GM20431 (cell line): ENCODE results near the gene NKX2-1.
"Not testable (repeated sequence)": the region's sequence is repeated elsewhere in the genome, so short reads cannot be mapped to it uniquely, and the experiment has no call there.

Source experiments
- in situ Hi-C: fragments of 300-500 bp; cut with MseI, MboI; formaldehyde crosslinking; loops from one replicate; pipeline ENCODE4 v1.15.0; 2020; ENCODE audit warnings: low sequenced_read_pairs; ENCODE audit not compliant: unreplicated experiment

Gene NKX2-1

DNA sequence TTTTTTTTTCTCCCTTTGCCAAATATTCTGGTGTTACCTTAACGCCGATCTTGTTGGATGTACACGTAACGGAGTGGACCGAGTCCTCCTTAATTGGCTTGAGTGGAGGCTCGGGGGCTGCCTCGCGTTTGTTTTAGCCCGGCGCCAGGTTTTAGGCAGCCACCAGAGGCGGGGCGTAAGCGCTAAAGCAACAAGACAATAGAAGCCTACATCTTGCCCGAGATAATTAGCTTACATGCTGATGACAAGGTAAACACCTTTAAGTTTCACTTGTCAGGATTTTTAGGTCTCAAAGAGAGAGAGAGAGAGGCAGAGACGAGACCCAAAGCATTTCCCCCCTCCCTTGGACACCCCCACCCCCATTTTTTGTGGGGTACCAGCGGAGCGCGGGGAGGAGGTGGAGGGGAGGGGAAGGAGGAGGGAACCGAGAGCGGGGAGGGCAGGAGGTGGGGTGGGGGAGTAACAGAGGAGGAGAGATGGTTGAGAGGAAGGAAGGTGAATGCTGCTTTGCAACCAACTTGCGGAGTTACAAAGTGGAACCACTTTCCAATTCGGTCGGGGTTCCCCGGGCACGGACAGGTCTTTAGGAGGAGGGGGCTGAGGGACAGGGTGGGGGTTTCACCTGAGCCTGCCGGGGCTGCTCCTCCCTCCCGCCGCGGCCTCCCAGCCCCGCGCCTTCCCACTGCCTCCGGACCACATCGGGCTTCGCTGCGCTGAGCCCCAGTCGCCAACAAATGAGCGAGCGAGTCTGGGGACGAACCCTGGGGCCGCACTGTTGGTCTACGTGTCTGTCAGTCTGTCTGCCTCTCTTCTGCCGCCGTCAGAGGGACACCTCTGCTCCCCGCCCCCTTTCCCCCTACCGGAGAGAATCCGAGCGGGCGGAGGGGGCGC, at the start of gene NKX2-1:
Gene NKX2-1 (minus strand): TSS at position 802 of the 891 bp plus-strand sequence. CDS start 103 bp downstream, at position 699.
- in situ Hi-C loops: no loop called here

DNA sequence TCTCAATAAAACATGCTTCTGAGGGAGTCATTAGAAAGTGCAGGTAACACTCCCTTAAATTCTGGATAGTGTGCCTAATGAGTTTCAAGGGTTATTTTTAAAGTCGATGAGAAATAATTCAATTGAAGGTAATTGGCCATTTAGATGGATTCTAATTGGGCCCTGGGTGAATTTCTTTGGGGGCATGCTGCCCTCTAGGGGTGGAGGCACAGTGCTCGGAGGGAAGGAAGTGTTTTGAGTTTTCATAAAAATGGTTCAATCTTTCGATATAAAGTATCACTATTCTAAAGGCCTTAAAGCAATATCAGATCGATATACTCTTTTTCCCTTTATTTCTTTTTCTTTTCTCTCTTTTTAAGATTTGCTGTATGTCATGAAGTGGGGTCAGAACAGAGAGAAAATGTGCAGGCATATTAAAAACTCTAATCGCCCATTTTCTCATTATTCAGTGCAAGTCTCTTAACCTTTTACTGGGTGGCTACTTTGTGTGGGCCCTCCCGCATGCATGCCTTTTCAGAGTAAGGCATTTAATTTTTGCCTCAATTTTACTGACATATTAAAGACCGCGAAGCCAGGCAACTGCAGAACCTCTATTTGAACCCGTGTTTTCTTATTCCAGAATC, 36.9 kb upstream of the NKX2-1 start:
- in situ Hi-C loops: loop anchor here (25.0 kb wide), 1 partner anchor 380 kb away; no protein-coding TSS in a partner anchor

DNA sequence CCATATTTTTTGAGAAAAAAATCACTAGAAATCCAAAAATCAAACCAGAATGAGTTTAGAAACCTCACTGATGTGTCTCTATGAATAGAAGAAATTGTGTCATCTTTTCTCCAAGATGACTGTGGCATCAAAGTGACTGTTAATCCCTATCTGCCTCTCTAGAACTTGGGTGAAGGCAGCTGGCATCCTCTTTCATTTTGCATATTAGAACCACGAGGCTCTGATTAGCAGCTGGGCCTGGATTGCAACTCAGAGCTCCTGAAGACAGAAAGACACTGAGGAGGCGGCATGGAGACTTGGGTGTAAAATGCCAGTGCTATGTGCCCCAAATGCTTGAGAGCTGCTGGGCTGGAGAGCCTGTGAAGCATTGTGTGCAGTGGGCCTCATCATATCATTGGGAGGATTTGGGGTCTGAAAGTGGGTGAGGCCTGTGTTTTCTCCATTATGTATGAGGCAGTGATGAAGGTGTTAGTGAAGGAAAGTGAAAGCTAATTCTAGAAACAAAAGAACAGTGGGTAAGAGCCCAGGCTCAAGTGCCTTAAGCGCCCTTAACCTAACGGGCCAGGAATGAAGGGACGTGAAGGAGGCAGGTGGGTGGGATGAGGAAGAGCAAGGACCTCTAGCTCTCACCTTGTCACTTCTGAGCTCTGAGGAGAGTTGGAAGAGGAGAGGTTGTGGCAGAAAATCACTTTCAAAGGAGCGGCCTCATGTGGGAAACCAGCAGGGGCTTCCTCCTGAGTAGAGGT, 36.1 kb upstream of the NKX2-1 start:
- in situ Hi-C loops: loop anchor here (25.0 kb wide), 1 partner anchor 381 kb away; no protein-coding TSS in a partner anchor

DNA sequence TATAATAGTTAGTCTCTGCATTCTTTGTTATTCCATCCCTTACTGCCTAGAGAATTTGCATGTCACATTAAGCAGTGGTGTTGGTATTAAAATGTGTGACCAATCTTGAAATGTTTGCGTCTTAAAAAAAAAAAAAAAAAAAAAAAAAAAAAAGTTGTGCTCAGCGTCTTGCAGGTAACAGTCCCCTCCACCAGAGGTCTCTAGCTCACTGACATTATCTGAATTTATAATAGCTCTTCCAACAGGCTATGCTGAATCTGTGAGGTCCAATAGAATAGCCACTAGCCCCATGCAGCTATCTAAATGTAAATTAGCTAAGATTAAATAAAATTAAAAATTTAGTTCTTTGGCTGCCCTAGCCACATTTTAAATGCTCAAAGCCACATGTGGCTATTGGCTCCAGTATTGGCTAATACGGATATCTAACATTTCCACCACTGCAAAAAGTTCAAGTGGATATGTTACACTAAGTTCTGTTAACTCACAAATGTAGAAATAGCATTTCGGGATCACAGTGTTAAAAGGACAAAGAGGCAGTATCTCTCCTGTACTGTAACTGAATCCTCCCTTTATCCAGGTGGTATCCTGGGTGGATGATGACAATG, 33.7 kb upstream of the NKX2-1 start:
- in situ Hi-C loops: loop anchor here (25.0 kb wide), 1 partner anchor 384 kb away; no protein-coding TSS in a partner anchor

DNA sequence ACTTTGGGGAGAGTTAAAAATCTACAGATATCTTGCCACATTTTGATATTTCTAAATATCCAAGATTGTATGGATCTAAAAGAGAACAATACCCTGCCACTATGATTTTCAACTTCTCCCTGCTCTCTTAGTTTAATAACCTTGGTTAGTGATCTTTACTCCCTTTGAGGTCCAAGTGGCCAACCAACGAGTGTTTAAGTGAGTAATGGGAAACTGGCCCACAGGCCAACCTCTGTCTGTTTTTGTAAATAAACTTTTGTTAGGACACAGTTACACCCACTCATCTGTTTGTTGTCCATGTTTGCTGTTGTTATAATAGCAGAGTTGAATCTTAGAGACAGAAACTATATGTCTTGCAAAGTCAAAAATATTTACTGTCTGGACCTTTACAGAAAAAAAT, 30.9 kb upstream of the NKX2-1 start:
- in situ Hi-C loops: loop anchor here (25.0 kb wide), 1 partner anchor 386 kb away; no protein-coding TSS in a partner anchor

DNA sequence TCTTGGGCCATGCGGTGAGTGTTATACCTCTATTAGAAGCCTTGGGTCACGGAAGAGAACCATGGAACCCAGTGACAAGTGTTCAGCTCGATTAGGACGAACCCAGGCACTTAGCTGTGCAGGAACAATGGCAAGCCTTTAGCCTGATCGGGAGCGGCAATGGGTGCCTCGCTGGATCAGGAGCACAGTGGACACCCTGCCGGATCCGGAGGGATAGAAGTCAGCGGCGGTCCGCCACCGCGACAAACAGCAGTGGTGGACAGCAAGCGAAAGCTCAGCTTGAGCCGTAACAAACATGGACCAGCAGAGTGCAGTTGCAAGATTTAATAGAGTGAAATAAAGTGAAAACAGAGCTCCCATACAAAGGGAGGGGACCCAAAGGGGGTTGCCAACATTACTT, 24.2 kb upstream of the NKX2-1 start:
- in situ Hi-C loops: not testable (repeated sequence)

DNA sequence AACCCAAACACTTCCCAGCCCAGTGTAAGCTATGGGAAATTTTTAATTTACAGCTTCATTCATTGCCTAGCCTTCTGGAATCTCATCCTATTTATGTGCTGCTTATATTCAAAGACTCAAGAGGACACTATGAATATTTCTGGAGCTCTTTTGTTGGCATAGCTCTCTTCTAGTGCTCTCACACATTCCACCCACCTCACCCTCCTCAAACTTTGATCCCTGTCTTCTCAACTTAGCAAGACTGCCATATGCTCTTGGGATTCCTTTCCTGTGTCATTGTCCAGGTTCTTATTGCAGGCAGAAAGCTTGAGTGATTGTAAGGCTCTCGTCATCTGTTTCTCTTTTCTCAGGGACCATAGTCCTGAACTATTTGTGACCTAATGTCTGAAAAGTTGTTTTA, 18.0 kb upstream of the NKX2-1 start:
- in situ Hi-C loops: no loop called here

DNA sequence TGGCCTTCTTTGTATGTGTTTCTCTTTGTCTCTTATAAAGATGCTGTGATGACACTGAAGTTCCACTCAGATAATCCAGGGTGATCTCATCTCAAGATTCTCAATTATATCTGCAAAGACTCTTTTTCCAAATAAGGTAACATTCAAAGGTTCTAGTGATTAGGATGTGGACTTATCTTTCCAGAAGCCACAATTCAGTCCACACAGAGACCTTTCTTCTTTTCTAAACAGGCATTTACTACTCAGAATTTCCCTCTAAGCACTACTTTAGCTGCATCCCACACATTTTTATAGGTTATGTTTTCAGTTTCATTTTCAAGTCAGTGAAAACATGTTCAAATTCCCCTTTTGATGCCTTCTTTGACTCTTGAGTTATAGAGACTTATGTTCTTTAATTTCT, 9.0 kb upstream of the NKX2-1 start:
- in situ Hi-C loops: no loop called here

DNA sequence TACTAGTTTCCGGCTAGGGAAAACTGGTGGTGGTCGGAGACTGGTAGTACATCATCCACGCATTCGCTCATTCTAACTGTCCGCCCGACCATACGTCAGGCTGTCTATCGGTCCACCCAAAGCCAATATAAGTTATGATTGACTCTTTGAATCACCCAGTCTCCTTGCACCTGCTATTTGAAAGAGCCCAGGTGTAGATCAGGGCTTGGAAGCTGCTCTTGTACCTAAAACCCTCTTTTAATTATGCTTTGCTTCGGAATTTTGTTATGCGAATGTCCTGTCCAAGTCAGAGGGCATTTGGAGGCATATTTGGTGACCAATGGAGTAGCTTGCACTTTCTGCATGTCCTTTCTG, 5.7 kb upstream of the NKX2-1 start:
- in situ Hi-C loops: no loop called here

DNA sequence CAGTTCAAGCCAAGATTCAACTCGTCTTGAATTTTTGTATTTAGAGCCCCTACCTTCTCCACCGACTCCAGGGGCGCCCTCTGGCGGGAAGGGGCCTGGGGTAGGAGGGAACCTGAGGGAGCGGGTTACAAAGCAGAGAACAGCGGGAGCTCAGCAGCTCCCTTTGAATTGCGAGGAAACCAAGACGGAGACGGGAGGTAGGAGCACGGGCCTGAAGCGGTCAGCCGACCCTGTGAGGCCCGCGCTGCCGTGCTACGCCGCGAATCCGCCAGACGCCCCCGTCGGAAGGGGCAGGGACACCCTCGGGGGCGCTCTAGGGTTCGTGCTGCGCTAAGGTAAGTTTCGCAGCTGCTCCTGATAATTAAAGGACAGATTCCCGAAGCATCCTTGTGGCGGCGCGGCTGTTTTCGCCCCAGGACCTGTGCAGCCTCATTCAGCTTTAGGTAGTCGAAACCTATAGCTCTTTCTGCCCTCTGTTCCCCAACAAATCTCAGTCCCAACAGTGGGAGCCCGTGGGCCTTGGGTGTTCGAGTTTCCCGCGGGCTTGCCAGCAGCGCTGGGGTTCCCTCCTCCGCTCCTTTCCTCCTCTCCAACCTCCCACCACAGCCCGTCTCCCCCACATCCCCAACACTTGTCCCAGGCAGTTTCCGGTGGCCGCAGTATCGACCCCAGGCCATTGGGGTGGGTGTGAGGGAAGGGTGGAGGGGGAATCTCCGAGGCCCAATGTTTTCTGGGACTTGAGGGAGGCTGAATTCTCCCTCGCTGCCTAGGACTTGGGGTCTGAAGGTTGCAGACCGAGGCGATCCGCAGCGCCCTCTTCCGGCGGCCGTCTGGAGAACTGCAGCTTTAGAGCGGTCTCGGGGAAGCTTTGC, 5.1 kb upstream of the NKX2-1 start:
- in situ Hi-C loops: no loop called here

DNA sequence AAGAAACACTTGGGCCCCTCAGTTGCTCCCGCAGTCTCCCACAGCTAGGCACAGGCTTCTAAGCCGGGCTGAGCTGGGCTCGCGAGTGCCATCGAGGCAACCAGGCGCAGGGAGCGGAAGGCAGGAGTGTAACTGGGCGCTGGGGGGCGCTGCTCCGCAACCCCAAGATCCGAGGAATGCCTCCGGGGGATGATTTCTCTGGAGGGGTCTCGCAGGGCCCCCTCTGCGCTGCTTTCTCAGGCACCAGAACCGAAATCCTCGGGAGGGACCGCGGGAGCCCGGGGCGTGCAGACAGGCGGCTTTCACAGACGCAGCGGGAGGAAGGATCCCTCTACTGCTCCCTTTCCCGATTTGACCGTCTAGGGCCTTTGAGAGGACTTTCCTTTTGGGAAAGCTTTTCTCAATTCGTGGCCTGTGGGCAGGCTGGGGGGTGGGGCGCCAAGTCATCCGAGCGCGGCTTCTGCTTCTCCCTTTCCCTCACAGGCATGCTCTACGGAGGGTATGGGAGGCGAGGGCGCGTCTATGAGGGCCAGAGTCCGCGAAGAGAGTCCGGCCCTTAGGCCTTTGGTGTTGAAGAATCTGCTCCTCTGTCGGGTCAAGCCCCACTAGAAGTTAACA, 4.3 kb upstream of the NKX2-1 start:
- in situ Hi-C loops: no loop called here

DNA sequence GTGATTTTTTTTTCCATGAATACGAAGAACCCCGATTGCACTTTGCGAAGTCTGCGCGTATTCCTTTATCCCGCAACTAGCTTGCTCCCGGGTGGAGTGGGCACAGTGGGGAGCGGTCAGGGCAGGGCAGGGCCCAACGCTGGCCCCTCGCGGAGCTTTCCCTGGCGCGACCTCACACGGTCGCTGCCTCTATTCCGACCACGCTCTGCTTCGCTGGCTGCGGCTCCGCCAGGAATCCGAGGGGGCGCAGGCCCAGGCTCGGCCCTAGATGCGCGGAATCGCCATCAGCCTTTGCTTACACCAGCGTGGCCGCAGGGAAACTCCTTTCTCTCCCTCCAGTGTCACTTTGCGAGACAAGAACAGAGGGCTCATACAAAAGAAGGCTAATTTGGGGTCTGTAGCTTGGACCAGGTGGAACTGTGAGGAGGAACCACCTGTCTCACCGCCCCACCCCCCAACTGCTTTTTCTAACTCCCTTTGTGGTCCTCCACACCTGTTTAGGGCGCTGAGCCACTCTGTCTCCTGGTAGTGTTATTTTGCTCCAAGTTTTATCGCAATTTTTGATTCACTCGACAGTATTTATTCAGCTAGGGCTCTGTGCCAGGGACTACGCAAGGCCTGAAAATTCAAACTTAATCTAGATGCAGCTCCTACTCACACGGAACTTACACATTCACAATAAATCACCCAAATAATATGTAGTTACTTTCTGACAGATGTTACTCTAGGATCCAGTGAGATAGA, 3.1 kb upstream of the NKX2-1 start:
- in situ Hi-C loops: no loop called here

DNA sequence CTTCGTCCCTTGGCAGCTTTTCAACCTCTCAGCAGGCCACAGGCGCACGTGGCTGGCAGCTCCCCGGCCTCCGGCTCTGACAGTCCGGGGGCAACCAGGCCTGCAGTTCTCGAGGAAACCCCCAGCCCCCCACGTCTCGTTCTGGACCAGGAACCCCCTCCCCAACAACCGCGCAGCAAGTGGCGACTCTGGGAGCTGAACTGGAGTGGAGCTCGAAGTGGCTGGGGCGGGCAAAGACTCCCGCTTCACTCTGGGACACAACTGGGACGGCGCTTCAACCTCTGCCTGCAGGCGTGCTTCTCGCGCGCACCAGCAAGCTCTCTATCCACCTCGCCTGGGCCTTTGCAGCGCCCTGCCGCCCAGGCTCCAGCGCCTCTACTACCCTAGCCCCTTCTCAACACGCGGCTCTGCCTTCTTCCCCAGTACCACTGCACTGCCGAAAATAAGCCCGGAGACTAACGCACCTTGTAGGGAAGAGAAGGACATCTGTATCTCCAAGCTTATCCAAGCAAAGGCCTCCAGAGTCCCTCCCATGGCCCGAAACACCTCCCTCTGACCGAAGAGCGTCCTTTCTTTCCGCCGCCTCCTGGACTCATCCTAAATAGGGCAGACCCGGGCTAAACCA, 2.4 kb upstream of the NKX2-1 start:
- in situ Hi-C loops: no loop called here

DNA sequence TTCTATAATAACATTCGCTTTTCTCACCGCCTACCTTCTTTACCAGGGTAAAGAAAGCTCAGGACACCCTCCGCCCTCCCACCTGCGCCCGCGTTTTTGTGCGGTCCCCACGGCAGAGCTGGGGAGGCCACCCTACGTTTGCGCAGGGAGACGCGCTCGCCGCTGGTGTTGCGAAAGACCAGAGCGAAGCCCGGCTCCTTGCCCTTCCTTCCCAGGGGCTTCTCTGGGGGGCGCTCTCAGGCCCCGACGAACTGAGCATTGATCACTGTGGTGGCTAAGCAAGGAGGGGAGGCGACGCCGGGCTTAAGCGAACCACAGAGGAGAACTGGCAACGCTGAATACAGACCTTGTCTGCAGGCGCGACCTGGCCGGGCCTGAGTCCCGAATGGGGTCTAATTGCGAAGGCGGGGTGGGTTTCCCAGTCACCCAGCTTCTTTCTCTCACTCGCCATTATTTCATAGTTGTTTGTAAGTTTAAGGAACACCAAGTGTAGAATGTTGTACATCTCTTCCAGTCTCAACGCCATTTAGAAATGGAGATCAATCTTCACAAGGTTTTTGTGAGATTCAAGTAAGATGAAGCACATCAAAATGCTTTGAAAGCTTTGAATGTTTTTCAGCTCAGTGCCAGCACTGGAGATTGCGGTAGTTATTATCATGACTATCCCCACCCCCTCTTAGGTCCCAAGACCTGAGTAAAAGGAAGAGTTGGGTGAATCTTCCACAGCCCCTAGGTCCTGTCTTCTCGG, 1.7 kb upstream of the NKX2-1 start:
- in situ Hi-C loops: no loop called here

DNA sequence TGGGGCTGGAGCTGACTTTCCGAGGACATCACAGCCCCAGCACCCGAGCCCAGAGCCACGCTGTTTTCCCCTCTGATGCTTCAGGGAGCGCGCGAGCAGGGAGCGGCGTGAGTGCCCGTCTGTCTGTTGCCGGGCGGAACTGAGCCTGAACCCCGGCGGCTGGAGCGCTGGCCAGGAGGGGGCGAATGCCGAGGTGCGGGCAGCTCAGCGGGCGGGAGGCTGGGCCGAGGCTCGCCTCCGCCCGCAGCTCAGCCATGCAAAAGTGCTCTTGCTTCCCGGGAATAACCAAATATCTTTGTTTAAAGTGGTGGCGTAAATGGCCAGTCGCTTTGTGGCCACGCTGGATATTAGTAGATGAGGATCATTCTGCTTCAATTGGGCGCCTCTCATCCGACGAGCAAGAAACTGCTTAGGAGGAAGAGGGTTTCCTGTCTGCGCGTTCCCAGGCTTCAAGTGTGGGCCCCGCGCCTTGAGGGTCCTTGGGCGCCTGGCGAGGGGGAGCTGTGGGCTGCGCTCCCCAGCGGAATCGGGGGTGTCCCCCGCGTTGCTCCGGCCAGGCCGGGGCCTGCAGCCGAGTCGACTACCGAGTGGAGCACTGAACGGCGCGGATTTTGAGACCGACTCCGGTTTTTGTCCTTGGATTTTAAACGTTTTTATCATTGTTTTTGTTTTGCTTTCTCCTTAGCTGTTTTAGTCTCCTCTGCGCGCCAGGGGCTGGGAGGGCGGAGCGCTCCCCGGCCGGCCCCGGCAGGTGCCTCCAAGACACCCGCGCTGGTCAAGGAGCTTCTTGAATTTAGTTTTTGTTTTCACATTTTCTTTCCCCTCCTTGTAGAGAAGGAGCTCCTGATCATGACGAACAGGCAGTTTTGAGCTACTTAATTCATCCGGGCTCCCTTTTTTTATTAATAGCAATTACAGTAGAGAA, 831 bp upstream of the NKX2-1 start:
- in situ Hi-C loops: no loop called here
